ENCODE results near the gene BTNL9. TPM values are rescaled to one million over a fixed set of nuclear protein-coding genes. Genes with fewer than 3 reads are reported as not detected.

The BTNL9 gene
- polyA plus RNA-seq, 2 of the 4 experiments (the other 2 are of a cell fraction), result 0.85 to 1.5 TPM

DNA sequence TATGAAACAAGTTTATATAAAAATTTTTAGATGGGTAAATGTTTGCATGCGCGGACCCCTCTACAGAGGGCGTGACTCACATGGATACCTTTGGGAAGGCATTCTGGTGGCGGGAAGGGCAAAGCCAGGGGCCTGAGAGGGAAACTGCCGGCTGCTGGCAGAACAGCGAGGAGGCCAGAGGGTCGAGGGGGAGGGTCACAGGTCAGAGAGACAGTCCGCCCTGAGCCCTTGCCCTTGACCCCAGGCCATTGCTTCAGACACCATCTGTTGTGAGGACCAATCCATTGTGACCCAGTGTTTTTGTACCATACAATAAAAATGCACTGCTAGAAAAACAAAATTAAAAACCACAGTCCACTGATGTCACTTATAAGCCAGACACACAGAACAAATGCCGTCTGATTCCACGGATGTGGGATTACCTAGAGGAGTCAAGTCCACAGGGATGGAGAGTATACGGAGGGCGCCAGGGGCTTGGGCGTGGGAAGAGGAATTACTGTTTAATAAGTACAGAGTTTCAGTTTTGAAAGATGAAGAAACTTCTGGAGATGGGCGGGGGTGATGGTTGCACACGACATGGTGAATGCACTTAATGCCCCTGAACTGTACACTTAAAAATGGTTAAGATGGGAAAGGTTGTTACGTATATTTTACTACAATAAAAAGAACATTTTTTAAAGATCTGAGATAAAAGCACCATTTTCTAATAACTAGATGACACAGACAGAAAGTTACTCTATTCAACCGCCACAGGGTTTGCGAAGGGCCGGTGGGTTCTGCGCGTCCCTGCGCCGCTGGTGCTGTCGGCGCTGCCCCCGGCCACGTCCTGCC lies 12.0 kb downstream of the BTNL9 start:
- ChIA-PET POLR2A (no interaction called here), CTCF (no interaction called here)
- H3K4me1 ChIP-seq, result no peaks in the 10 kb centered on the region
- H3K9me3 ChIP-seq, result no peaks in the 10 kb centered on the region
- WGBS (ENCODE audit: missing lambda C conversion rate), result 67% methylated on average over 27 of the region's 27 CpGs
- ATAC-seq (no peak), FAIRE-seq (no peak), DNase-seq (ENCODE audit: low read depth in 1 of 2, low spot score in 1 of 2) (no peak)
- peak overlapping the region; percentile 78 to 82; a peak in 4 of 6 replicates for H3K27ac ChIP-seq
- peak overlapping the region; percentile 83 for H3K4me3 ChIP-seq
- peak overlapping the region; percentile 93 for H3K4me2 ChIP-seq
- TF ChIP-seq RNF2 (IDR thresholded peaks at IDR 0.05; ENCODE audit: borderline replicate concordance, low read depth) (0 out of 2 replicates have a peak, but pooled peaks have one; percentile 66), EP300 (IDR thresholded peaks at IDR 0.05) (no peak)

DNA sequence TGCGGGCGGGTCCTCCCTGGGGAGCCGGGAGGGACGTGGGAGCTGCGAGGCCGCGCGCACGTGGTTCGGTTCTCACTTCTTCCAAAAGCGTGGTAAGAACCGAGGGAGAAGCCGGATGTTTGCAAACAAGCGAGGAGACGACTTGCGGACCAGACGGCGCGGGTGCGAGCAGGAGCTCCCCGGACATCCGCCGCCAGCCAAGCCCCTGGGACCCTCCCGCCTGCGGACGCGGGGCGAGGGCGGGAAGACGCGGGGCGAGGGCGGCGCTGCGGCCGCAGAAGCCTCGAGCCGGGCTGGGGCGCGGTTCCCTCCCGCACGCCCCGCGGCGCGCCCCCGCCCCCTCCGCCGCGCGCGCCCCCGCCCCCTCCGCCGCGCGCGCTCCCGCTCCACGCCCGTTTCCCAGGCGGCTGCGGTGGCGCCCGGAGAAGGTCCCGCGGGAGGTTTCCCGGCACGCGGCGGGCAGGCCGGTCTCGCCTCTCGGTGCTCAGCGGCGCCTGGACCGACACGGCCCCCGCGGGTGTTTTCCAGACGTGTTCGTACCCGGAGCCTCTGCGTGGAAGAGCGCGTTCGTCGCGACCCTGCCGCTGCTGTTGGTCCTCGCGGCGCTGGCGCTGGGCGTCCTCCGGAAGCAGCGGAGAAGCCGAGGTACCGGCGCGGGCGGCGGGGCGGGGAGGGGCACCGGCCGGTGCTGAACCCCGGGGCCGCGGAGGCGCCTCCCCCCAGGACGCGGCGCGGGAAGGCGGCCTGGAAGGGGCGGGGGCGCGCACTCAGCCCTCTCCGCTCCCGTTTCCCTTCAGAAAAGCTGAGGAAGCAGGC lies 12.8 kb downstream of the BTNL9 start:
- ChIA-PET CTCF (interaction anchor here (0.6 to 1.7 kb wide), 3 partner anchors 9 to 38 kb away, joined by 3 to 7 read pairs (median 3); no protein-coding TSS in a partner anchor), POLR2A (no interaction called here)
- DNase-seq (ENCODE audit: low read depth in 1 of 2, low spot score in 1 of 2) (peak; percentile 38 to 54), ATAC-seq (peak; percentile 62 to 69; a peak in 5 of 6 replicates), FAIRE-seq (no peak)
- TF ChIP-seq, protein P1, sequence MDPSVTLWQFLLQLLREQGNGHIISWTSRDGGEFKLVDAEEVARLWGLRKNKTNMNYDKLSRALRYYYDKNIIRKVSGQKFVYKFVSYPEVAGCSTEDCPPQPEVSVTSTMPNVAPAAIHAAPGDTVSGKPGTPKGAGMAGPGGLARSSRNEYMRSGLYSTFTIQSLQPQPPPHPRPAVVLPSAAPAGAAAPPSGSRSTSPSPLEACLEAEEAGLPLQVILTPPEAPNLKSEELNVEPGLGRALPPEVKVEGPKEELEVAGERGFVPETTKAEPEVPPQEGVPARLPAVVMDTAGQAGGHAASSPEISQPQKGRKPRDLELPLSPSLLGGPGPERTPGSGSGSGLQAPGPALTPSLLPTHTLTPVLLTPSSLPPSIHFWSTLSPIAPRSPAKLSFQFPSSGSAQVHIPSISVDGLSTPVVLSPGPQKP (IDR thresholded peaks at IDR 0.05; ENCODE audit: low read depth, low read length), result no peak
- TF ChIP-seq, protein P2, sequence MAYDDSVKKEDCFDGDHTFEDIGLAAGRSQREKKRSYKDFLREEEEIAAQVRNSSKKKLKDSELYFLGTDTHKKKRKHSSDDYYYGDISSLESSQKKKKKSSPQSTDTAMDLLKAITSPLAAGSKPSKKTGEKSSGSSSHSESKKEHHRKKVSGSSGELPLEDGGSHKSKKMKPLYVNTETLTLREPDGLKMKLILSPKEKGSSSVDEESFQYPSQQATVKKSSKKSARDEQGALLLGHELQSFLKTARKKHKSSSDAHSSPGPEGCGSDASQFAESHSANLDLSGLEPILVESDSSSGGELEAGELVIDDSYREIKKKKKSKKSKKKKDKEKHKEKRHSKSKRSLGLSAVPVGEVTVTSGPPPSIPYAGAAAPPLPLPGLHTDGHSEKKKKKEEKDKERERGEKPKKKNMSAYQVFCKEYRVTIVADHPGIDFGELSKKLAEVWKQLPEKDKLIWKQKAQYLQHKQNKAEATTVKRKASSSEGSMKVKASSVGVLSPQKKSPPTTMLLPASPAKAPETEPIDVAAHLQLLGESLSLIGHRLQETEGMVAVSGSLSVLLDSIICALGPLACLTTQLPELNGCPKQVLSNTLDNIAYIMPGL (CRISPR knock-in tag; IDR thresholded peaks at IDR 0.05; ENCODE audit: borderline replicate concordance), result no peak
- no peak for TF ChIP-seq BHLHE40 (IDR thresholded peaks at IDR 0.05; ENCODE audit: low read depth, low read length)
- TF ChIP-seq PHF8 (IDR thresholded peaks at IDR 0.05; ENCODE audit: borderline replicate concordance, low read depth), result 0 out of 2 replicates have a peak, but pooled peaks have one; percentile 13
- no peak for TF ChIP-seq HOXB5 (CRISPR knock-in tag; IDR thresholded peaks at IDR 0.05)
- TF ChIP-seq JUN (IDR thresholded peaks at IDR 0.05), result peak in 1 of 2 experiments; percentile 56; a peak in 2 of 5 replicates
- TF ChIP-seq ZNF302 (CRISPR knock-in tag; IDR thresholded peaks at IDR 0.05), result no peak
- TF ChIP-seq NPAS2 (CRISPR knock-in tag; IDR thresholded peaks at IDR 0.05; ENCODE audit: borderline replicate concordance), result no peak
- TF ChIP-seq ZSCAN20 (CRISPR knock-in tag; IDR thresholded peaks at IDR 0.05), result no peak
- no peak for TF ChIP-seq FOSL2 (IDR thresholded peaks at IDR 0.05)
- no peak for TF ChIP-seq FOSL2 (CRISPR knock-in tag; IDR thresholded peaks at IDR 0.05)
- no peak for TF ChIP-seq SMC3 (IDR thresholded peaks at IDR 0.05)
- no peak for TF ChIP-seq HDAC2 (IDR thresholded peaks at IDR 0.05)
- TF ChIP-seq ZFP36 (IDR thresholded peaks at IDR 0.05; ENCODE audit: borderline replicate concordance, partially characterized antibody), result no peak
- TF ChIP-seq, protein P3, sequence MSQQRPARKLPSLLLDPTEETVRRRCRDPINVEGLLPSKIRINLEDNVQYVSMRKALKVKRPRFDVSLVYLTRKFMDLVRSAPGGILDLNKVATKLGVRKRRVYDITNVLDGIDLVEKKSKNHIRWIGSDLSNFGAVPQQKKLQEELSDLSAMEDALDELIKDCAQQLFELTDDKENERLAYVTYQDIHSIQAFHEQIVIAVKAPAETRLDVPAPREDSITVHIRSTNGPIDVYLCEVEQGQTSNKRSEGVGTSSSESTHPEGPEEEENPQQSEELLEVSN (IDR thresholded peaks at IDR 0.05; ENCODE audit: borderline replicate concordance, low read depth), result peak; percentile 98
- TF ChIP-seq, protein P4, sequence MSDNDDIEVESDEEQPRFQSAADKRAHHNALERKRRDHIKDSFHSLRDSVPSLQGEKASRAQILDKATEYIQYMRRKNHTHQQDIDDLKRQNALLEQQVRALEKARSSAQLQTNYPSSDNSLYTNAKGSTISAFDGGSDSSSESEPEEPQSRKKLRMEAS (IDR thresholded peaks at IDR 0.05), result peak; percentile 98
- 2% methylated on average over 17 of the region's 120 CpGs for WGBS (ENCODE audit: missing lambda C conversion rate)
- Histone ChIP-seq H3K4me3 (peak overlapping the region; percentile 83), H3K4me2 (peak overlapping the region; percentile 93), H3K9me3 (no peaks in the 10 kb centered on the region), H3K4me1 (no peaks in the 10 kb centered on the region), H3K27ac (peak overlapping the region; percentile 78 to 82)

All from A549 (cell line).